Hepatocyte (in vitro differentiated cells): ENCODE data around the gene OLFML1. TPM values are rescaled to one million over a fixed set of nuclear protein-coding genes. Genes with fewer than 3 reads are reported as not detected.
A peak's percentile ranks its signal among the peaks of the same experiment; 100 is the strongest.

Source experiments
- DNase-seq: peaks from one replicate; pipeline ENCODE4 v3.0.0-alpha.2; 2016; ENCODE audit warnings: low spot score
- H2AFZ ChIP-seq: fragments of 200-600 bp; sonication (generic); 2 replicates; pipeline ENCODE4 v1.6.0; 2016; ENCODE audit warnings: antibody characterized with exemption, mild to moderate bottlenecking
- H3K27ac ChIP-seq: fragments of 200-600 bp; sonication (generic); 2 replicates; pipeline ENCODE4 v1.5.1; 2016; ENCODE audit warnings: mild to moderate bottlenecking
- H3K27me3 ChIP-seq: fragments of 200-600 bp; sonication (generic); 2 replicates; pipeline ENCODE4 v1.6.1; 2016
- H3K36me3 ChIP-seq: fragments of 200-600 bp; sonication (generic); replicated peaks from 2 replicates; pipeline ENCODE4 v1.5.1; 2016; ENCODE audit warnings: low read depth; ENCODE audit not compliant: insufficient read depth
- H3K4me1 ChIP-seq: fragments of 200-600 bp; sonication (generic); 2 replicates; pipeline ENCODE4 v1.5.1; 2016; ENCODE audit warnings: mild to moderate bottlenecking, moderate library complexity; ENCODE audit not compliant: insufficient read depth
- H3K4me2 ChIP-seq: fragments of 200-600 bp; sonication (generic); 2 replicates; pipeline ENCODE4 v1.6.0; 2016
- H3K4me3 ChIP-seq: fragments of 200-600 bp; sonication (generic); 2 replicates; pipeline ENCODE4 v1.5.1; 2016; ENCODE audit warnings: mild to moderate bottlenecking
- H3K79me2 ChIP-seq: fragments of 200-600 bp; sonication (generic); 2 replicates; pipeline ENCODE4 v1.6.0; 2017; ENCODE audit warnings: mild to moderate bottlenecking
- H3K9me2 ChIP-seq: fragments of 200-600 bp; sonication (generic); replicated peaks from 2 replicates; pipeline ENCODE4 v1.6.0; 2017; ENCODE audit warnings: mild to moderate bottlenecking; ENCODE audit not compliant: insufficient read depth
- H3K9me3 ChIP-seq: fragments of 200-600 bp; sonication (generic); 2 replicates; pipeline ENCODE4 v1.5.1; 2016; ENCODE audit warnings: low read depth, mild to moderate bottlenecking
- H4K20me1 ChIP-seq: fragments of 200-600 bp; sonication (generic); 2 replicates; pipeline ENCODE4 v1.6.0; 2016; ENCODE audit warnings: mild to moderate bottlenecking; ENCODE audit not compliant: insufficient read depth, poor library complexity, severe bottlenecking
- EZH2 ChIP-seq: fragments of 200-600 bp; sonication (generic); IDR thresholded peaks from 2 replicates; pipeline ENCODE4 v1.6.1; 2016; ENCODE audit warnings: antibody characterized with exemption, mild to moderate bottlenecking, borderline replicate concordance
- EZH2phosphoT487 ChIP-seq: fragments of 200-600 bp; sonication (generic); IDR thresholded peaks from one replicate; pipeline ENCODE4 v1.6.1; 2018; ENCODE audit warnings: antibody characterized with exemption, mild to moderate bottlenecking, low read depth, moderate library complexity; ENCODE audit not compliant: unreplicated experiment, severe bottlenecking
- WGBS: methylation state at CpG from one replicate; pipeline ENCODE4 v1.1.6; 2016; ENCODE audit warnings: low lambda C conversion rate; ENCODE audit errors: missing lambda C conversion rate; 5-methylcytosine and 5-hydroxymethylcytosine counted together
- polyA plus RNA-seq: library from polyadenylated mRNA; unstranded; fragments of >200 nt; fragmentation: Nextera tagmentation; extraction: Ambion mirVana; gene quantifications from 2 replicates; pipeline ENCODE4 v1.2.1, GENCODE V29; 2016
- total RNA-seq: library from RNA; depleted of rRNA; stranded (reverse); fragments of >200 nt; gene quantifications from 2 replicates; pipeline ENCODE4 v1.2.3, GENCODE V29; 2014
- TF ChIP-seq, protein P1 (sequence below): fragments of 200-600 bp; sonication (generic); IDR thresholded peaks from 2 replicates; pipeline ENCODE4 v1.5.1; 2016; ENCODE audit warnings: antibody characterized with exemption, mild to moderate bottlenecking; ENCODE audit not compliant: poor library complexity

The OLFML1 gene
- total and polyA plus RNA-seq, 2 experiments from 2014 or later: 9.3 to 10.9 TPM

DNA sequence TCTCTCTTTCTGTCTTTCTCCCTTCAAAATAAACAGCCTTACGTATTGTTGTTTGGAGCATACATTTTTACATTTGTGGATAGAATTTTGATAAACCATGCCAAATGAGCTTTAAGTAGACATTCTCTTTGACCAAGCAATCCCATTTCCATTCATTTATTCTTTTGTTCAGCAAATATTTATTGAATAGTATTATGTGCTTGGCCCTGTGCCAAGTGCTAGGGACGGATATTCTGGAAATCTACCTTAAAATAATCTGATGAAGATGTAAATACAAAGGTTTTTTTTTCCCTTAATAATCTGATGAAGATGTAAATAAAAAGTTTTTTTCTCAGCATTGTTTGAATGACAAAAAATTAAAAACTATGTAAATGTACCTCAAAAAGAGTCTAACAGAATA, 2.1 kb downstream of the OLFML1 start:
- Histone ChIP-seq H3K79me2 (peaks cover 6% of the 10 kb centered on the region), H3K36me3 (no peaks in the 10 kb centered on the region), H3K4me2 (peak overlapping the region; percentile 70), H3K27ac (no peak overlapping the region), H3K9me3 (no peaks in the 10 kb centered on the region), H3K27me3 (no peaks in the 10 kb centered on the region), H3K4me3 (peak overlapping the region; percentile 0), H4K20me1 (no peaks in the 10 kb centered on the region), H3K4me1 (peaks cover 4% of the 10 kb centered on the region), H2AFZ (no peak overlapping the region), H3K9me2 (no peaks in the 10 kb centered on the region)
- DNase-seq: no peak
- TF ChIP-seq EZH2phosphoT487 (no peak), EZH2 (no peak)
- TF ChIP-seq, protein P1, sequence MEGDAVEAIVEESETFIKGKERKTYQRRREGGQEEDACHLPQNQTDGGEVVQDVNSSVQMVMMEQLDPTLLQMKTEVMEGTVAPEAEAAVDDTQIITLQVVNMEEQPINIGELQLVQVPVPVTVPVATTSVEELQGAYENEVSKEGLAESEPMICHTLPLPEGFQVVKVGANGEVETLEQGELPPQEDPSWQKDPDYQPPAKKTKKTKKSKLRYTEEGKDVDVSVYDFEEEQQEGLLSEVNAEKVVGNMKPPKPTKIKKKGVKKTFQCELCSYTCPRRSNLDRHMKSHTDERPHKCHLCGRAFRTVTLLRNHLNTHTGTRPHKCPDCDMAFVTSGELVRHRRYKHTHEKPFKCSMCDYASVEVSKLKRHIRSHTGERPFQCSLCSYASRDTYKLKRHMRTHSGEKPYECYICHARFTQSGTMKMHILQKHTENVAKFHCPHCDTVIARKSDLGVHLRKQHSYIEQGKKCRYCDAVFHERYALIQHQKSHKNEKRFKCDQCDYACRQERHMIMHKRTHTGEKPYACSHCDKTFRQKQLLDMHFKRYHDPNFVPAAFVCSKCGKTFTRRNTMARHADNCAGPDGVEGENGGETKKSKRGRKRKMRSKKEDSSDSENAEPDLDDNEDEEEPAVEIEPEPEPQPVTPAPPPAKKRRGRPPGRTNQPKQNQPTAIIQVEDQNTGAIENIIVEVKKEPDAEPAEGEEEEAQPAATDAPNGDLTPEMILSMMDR: no peak
- 63% methylated on average over 2 of the region's 2 CpGs for WGBS

DNA sequence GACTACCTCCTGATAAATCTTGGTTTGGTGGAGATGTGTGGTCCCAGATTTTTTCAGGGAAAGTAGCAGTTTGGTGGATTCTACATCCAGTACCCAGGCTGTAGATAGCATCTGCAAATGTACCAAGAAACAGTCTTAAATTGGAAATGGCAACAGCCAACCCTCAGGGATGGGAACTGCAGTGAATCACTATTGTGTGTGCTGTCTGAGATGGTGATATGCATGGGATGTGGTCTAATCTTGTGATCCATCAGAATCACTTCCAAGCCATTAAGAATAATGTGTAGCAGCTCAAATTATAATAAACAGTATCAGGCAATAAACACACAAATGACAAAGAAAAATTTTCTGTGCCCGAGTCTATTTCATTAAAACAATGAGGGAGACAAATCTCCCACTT, 3.4 kb downstream of the OLFML1 start:
- WGBS: 90% methylated on average over 1 of the region's 1 CpG
- Histone ChIP-seq H3K27me3 (no peaks in the 10 kb centered on the region), H3K4me2 (no peak overlapping the region), H4K20me1 (no peaks in the 10 kb centered on the region), H3K4me1 (peaks cover 11% of the 10 kb centered on the region), H3K27ac (no peak overlapping the region), H3K9me2 (no peaks in the 10 kb centered on the region), H3K4me3 (no peak overlapping the region), H3K36me3 (no peaks in the 10 kb centered on the region), H2AFZ (no peak overlapping the region), H3K79me2 (peaks cover 6% of the 10 kb centered on the region), H3K9me3 (no peaks in the 10 kb centered on the region)
- no peak for DNase-seq
- no peak for TF ChIP-seq EZH2phosphoT487

DNA sequence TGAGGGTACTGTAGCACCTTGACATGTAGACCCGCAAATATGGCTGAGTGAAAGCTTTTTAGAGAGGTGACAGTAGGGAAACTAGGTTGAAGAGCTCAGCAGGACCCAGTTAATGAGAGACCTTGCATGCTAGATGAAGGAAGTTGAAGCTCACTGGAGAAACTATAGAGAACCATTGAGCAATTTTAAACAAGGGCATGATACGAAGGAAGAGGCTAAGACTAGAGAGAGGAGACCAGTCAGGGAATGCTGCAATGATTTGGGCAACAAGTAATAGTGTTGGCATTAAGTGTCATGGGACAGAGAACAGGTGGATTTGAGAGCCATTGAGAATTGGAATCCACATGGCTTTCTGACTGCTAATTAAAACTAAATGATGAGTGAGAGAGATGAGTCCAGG, 4.1 kb downstream of the OLFML1 start:
- no peaks in the 10 kb centered on the region for H4K20me1 ChIP-seq
- no peaks in the 10 kb centered on the region for H3K9me3 ChIP-seq
- no peaks in the 10 kb centered on the region for H3K36me3 ChIP-seq
- no peak overlapping the region for H3K4me2 ChIP-seq
- no peaks in the 10 kb centered on the region for H3K9me2 ChIP-seq
- TF ChIP-seq EZH2 (no peak), EZH2phosphoT487 (no peak)
- TF ChIP-seq, protein P1: no peak
- no peak overlapping the region for H2AFZ ChIP-seq
- no peak overlapping the region for H3K4me3 ChIP-seq
- H3K27me3 ChIP-seq: no peaks in the 10 kb centered on the region
- H3K4me1 ChIP-seq: peaks cover 15% of the 10 kb centered on the region
- H3K79me2 ChIP-seq: peaks cover 6% of the 10 kb centered on the region
- no peak overlapping the region for H3K27ac ChIP-seq
- WGBS: 98% methylated on average over 2 of the region's 2 CpGs
- DNase-seq: no peak

DNA sequence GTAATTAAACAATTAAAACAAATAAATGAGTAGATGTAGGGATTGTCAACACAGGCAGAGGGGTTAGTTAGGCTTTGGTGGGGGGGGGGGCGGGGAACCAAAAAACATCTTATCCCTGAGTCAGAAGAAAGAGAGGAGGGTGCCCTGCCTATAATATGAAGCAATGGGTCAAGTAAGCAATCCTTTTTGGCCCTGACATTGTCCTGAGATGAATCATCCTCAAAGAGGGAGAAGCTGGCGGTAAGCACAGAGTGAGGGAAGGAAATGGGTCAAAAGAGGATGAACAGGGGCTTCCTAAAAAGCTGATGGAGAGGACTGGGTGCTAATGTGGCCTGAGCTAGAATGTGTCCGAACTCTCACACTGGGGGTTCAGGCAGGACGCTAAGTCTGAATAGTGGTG, 4.7 kb downstream of the OLFML1 start:
- peaks cover 17% of the 10 kb centered on the region for H3K4me1 ChIP-seq
- H3K9me2 ChIP-seq: no peaks in the 10 kb centered on the region
- no peaks in the 10 kb centered on the region for H4K20me1 ChIP-seq
- no peak overlapping the region for H2AFZ ChIP-seq
- no peak for DNase-seq
- peaks cover 6% of the 10 kb centered on the region for H3K79me2 ChIP-seq
- 91% methylated on average over 3 of the region's 4 CpGs for WGBS
- no peak overlapping the region for H3K27ac ChIP-seq
- TF ChIP-seq EZH2: no peak
- TF ChIP-seq, protein P1: no peak
- no peak for TF ChIP-seq EZH2phosphoT487
- no peak overlapping the region for H3K4me2 ChIP-seq
- no peak overlapping the region for H3K4me3 ChIP-seq
- H3K9me3 ChIP-seq: no peaks in the 10 kb centered on the region
- H3K27me3 ChIP-seq: no peaks in the 10 kb centered on the region
- no peaks in the 10 kb centered on the region for H3K36me3 ChIP-seq
